HG03439 (cell line): Measurements from ENCODE around the gene MRM2.

ENCODE experiments used
- ATAC-seq: cut with Tn5 transposase; IDR thresholded peaks from one replicate; pipeline ENCODE4 v1.9.1; 2021; ENCODE audit warnings: mild to moderate bottlenecking, moderate library complexity; ENCODE audit not compliant: unreplicated experiment

MRM2 gene

GRCh38 chr7:2241580-2242540 is at the start of gene MRM2, which contains the start of gene NUDT1:
Gene MRM2 (minus strand): TSS chr7:2242205. CDS start chr7:2242169, 36 bp downstream.
Gene NUDT1 (plus strand): TSS chr7:2242226. CDS start chr7:2244575, 2,349 bp downstream.
- ATAC-seq = peak; percentile 53

- no peak for ATAC-seq
Observed at GRCh38 chr7:2290877-2291276, 48.9 kb upstream of the MRM2 start.

- ATAC-seq = no peak
Observed at GRCh38 chr7:2289621-2290020, 47.6 kb upstream of the MRM2 start.

- no peak for ATAC-seq
Observed at GRCh38 chr7:2289111-2289586, 47.1 kb upstream of the MRM2 start.

GRCh38 chr7:2288503-2288902 is 46.5 kb upstream of the MRM2 start:
- ATAC-seq = peak; percentile 56

- no peak for ATAC-seq
Observed at GRCh38 chr7:2287745-2288144, 45.7 kb upstream of the MRM2 start.

GRCh38 chr7:2283074-2283473 is 41.1 kb upstream of the MRM2 start:
- no peak for ATAC-seq

GRCh38 chr7:2282185-2282751 is 40.3 kb upstream of the MRM2 start:
- ATAC-seq = no peak

- no peak for ATAC-seq
Observed at GRCh38 chr7:2281541-2281940, 39.5 kb upstream of the MRM2 start.

GRCh38 chr7:2280424-2280823 is 38.4 kb upstream of the MRM2 start:
- ATAC-seq = no peak

- ATAC-seq = no peak
Observed at GRCh38 chr7:2279896-2280295, 37.9 kb upstream of the MRM2 start.

- no peak for ATAC-seq
Observed at GRCh38 chr7:2278026-2278425, 36.0 kb upstream of the MRM2 start.

- no peak for ATAC-seq
Observed at GRCh38 chr7:2276107-2276506, 34.1 kb upstream of the MRM2 start.

GRCh38 chr7:2275101-2275500 is 33.1 kb upstream of the MRM2 start:
- ATAC-seq = no peak

GRCh38 chr7:2274666-2275065 is 32.7 kb upstream of the MRM2 start:
- no peak for ATAC-seq

- no peak for ATAC-seq
Observed at GRCh38 chr7:2273866-2274265, 31.9 kb upstream of the MRM2 start.

GRCh38 chr7:2272031-2272430 is 30.0 kb upstream of the MRM2 start:
- ATAC-seq = no peak

- ATAC-seq = no peak
Observed at GRCh38 chr7:2271273-2272026, 29.4 kb upstream of the MRM2 start.

GRCh38 chr7:2270495-2270894 is 28.5 kb upstream of the MRM2 start:
- ATAC-seq = no peak

GRCh38 chr7:2269991-2270460 is 28.0 kb upstream of the MRM2 start:
- ATAC-seq = no peak
